GM18517 (cell line): ENCODE data around the gene HTR1D.

ENCODE experiments used
- ATAC-seq: cut with Tn5 transposase; IDR thresholded peaks from one replicate; pipeline ENCODE4 v1.9.1; 2021; ENCODE audit warnings: mild to moderate bottlenecking, moderate library complexity; ENCODE audit not compliant: unreplicated experiment

HTR1D gene

GRCh38 chr1:23187637-23188036, 29.7 kb downstream of the HTR1D start:
- ATAC-seq, result no peak

DNA sequence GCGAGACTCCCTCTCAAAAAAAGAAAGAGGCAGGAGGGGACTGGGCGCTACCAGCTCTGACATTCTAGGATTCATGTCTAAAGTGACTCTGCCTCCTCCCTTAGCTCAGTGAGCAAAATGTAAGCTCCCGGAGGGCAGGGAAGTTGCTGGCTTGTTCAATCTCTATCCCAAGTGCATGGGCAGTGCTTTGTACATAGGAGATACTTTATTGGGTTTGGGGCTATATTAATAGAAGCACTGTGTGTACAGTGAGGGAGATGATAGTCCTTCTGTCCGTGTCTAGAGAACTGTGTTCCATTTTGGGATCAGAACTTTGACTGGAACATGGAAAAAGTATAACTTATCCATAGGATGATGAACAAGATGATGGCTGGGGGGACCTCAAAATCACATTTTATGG, 31.9 kb downstream of the HTR1D start:
- ATAC-seq, result no peak

GRCh38 chr1:23184212-23184934, 32.9 kb downstream of the HTR1D start:
- ATAC-seq, result no peak

DNA sequence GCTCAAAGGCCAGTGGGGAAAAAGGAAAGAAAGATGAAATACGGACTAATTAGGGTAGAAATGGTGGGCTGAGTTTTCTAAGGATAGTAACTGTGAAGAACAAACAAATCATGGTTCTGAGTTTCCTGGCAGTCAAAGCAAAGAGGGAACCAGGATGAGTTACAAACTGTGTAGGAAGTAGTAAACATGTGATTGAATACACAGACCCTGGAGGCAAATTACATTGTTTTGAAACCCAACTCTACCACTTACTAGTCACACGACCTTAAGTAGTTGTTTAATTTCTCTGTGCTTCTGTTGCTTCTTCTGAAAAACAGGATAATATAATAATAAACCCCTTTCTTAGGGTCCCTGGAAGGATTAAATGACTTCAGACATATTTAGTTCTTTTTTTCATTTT, 37.4 kb downstream of the HTR1D start:
- ATAC-seq, result no peak

- ATAC-seq, result no peak
Measured at GRCh38 chr1:23178950-23179349, 38.4 kb downstream of the HTR1D start.

DNA sequence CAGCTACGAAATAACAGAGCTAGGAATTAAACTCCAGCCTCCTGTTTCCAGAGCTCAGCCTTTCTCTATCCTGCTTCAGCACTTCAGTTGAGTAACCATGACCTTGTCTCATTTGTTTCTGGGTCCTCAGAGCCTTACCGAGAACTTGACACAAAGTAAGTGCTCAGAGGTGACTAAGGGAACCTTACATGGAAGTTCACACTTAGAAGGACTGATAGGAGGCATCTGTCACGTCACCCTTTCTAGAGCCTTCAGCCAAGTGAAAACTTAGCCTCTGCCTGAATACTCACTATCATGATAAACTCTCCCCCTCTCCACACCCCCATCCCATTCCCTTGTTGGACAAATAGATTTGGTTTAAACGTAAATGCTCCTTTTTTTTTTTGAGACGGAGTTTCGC, 38.9 kb downstream of the HTR1D start:
- ATAC-seq, result no peak

DNA sequence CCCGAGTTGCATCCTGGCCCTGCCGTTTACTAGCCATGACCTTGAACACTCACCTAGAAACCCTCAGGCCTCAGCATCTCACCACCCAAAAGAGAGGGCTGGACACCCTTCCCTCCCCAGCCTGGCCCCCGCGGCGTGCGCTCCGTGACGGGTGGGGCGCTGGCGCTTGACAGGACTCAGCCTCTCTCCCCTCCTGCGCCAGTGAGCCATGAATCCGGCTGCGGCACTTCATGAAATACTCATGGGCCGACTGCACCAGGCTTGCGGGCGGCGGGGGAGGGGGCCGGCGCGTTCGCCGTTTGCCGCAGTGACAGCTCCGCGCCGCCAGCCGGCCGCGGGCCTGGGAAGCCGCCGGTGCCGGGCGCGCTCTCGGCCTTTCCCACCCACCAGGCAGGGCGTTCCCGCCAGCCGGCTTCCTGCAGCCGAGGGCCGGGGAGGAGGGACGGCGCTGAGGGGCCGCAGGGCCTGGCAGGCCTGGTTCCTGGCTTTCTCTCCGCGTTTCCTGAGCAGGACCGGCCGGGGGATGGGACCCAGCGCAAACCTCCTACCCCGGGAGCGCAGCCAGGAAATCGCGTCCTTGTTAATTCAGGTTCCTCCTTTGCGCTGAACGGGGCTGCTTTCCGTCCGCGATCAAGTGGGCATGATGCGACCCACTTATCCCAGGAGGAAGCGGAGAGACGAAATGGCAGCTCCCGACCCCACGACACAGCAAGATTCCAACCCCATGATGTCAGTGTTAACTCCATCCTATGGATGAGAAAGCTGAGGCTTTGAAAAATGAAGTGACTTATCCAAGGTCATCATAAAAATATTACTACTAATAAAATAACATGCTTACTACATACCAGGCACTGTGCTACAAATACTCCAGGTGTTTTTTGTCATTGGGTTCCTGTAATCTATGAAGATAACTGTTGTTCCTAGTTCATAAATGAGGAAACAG, 39.6 kb downstream of the HTR1D start:
- ATAC-seq, result no peak

DNA sequence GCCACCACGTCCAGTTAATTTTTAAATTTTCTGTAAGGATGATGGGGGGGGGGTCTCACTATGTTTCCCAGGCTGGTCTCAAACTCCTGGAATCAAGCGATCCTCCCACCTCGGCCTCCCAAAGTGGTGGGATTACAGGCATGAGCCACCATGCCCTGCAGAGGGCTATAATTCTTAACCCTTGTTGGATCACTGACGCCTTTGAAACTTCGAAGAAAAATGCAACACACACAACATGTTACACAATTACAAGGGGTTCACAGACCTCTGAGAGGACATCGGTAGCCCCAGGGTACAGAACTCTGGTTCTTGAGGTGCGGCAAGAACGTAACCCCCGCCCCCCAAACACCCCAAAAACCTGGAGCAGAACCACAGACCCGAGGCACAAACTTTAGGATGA, 40.3 kb downstream of the HTR1D start:
- no peak for ATAC-seq

DNA sequence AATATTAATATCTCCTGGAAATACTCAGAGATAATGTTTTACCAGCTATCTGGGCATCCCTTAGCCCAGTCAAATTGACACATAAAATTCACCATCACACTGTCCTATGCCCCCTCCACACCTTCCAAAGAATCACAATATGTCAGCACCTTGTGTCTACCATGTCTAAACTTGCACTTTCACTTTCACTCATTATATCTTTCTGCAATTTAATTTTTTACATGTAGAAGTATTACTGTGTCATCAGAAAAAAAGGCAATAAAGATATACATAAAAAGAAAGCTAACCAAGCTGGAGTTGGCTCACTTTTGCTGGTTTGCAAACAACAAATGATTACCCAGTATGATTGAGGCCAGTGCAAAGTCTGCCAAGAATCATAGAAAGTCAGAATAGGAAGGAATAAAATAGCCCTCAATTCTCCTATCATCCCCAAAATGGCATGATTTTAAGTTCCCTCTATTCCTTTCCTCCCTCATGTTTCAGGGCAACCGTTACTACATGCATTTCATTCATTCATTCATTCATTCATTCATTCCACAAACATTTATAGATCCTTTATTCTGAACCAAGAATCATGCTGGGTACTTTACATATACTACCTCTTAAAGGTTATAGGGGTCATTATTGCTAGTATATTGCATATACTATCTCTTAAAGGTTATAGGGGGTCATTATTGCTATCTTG, 42.7 kb downstream of the HTR1D start:
- no peak for ATAC-seq

DNA sequence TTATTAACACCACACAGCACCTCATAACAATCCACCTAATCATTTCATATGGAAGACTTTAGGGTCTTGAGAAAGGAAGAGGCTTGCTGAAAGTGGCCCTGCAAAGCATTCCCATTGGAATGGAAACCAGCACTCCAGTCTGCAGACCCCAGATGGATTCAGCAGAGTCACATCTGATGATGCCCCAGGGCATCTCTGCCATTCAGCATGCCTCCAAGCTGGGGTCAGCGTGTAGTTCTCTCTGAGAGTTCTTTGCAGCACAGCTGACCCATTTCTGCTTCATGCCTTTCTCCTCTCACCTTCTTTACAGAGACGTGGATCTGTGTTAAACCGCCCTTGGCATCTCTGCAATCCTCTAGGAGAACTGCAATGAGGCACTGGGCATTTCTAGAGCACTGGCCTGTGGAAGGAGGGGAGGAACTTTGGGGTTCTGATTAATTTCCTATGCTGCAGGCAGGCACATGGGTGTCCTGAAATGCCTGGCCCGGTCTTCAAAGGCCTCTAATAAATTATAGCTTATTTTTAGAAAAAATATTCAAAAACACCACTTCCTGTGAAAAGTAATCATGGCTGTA, 46.0 kb downstream of the HTR1D start:
- ATAC-seq, result no peak

DNA sequence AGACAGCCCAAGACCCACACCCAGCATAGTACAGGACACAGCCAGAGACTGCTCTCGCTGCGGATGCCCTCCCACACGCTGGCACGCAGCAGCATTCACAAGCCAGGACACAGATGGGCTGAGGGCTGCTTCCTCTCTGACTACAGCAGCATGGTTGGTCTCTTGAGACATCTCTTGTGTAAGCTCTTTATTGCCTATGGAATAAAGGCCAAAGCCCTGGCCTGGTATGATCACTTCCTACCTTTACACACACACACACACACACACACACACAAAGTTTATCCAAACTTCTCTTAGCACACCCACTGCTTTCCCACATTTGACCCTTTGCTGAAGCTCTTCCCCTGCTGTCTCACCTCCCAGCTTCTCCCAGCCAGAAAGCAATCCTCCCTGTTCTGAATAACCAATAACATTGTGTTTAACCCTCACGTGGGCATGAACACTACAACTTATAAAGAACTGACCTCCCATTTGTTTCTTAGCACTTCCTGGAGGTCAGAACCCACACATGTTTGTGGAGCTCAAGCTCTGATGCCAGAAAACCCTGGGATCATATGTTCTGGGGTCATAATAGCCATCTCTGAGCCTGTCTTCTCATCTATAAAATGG, 47.5 kb downstream of the HTR1D start:
- ATAC-seq, result no peak

DNA sequence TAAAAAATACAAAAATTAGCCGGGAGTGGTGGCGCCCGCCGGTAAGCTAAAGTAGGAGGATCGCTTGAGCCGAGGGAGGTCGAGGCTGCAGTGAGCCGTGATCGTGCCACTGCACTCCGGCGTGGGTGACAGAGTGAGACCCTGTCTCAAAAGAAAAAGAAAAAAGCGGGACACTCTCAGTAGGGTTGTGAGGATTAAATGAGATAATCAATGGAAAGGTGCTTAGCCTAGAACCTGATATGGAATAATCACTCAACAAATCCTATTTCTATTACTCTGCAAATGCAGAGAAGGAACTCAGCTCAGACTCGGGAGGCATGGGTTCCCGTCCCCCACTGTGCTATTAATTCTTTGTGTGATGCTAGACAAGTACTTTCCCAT, 48.1 kb downstream of the HTR1D start:
- ATAC-seq, result no peak

GRCh38 chr1:23168445-23169194, 48.7 kb downstream of the HTR1D start, which contains the start of gene LUZP1:
TSS of gene LUZP1 (minus strand) at chr1:23168856.
- no peak for ATAC-seq

GRCh38 chr1:23168079-23168444, 49.2 kb downstream of the HTR1D start:
- no peak for ATAC-seq

- ATAC-seq, result no peak
Measured at GRCh38 chr1:23167353-23168078, 49.8 kb downstream of the HTR1D start.

DNA sequence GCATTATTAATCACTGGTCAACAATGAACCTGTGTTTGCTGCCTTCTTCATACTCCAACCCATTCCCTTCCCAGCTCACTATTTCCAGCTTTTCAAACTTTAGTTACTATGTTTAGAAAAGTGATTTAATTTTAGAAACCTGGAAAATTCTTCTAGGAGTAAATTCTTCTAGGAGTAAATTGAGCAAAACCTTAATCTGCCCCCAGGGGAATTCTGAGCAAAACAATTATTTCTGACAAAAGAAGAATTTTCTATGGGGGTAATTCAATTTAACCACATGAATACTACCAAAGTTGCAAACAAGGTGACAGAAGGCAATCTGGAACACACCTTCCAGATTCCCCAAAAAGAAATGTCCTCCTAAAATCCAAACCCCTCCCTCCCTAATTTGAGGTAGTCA, 50.4 kb downstream of the HTR1D start:
- ATAC-seq, result no peak

GRCh38 chr1:23163395-23163794, 53.9 kb downstream of the HTR1D start:
- ATAC-seq, result no peak

DNA sequence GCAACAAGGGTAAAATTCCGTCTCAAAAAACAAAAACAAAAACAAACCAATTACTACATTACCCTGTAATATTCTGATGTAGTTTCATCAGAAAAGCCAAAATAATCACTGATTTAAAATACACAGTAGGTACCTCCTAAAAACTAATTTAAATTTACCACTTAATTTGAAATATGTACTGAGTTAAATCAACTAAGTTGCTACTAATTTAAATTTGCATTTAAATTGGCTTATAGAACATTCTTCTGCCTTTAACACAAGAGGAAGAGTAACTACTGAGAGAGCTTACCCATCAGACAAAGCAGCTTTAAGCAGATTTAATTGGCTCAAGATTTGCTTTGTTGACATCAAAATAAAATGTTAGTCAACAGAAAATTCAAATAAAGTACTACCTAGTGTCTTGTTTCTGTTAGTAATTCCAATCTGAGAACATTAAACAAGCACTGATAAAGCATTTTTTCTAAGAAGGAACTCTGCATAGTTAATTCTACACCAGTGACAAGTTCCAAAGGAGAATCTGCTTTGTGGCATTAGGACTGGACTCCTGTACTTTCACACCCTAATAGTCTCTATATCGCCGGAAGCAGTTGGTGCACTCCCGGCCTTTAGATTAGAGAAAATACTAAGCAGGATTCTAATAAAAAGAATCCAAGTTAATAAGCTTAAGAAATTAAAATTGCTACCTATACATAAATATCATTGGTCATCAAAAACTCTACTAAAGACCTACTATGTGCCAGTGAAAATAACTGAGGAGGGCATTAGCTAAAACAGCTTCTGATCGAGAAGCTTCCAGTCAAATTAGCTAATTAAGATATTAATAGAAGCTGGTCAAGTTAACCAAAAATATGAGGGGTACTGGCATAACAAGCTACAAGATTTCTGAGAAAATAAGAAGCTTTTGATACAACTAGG, 57.1 kb downstream of the HTR1D start:
- no peak for ATAC-seq
